Mesenchymal stem cell (in vitro differentiated cells and primary cell): ENCODE measurements around the gene SMURF1.

Experiments used
- DNase-seq: peaks from one replicate; pipeline ENCODE4 v3.0.0-alpha.2; 2013
- H2AFZ ChIP-seq: one replicate; pipeline ENCODE4 v1.6.1; 2013; ENCODE audit warnings: low read depth, mild to moderate bottlenecking, control low read depth, inconsistent platforms, low read length, moderate library complexity
- H2AK5ac ChIP-seq: 2 replicates; pipeline ENCODE4 v1.6.1; 2013; ENCODE audit warnings: low read length, moderate library complexity, mild to moderate bottlenecking, inconsistent platforms; ENCODE audit not compliant: severe bottlenecking
- H2BK120ac ChIP-seq: one replicate; pipeline ENCODE4 v1.6.1; 2013; ENCODE audit warnings: low read depth, mild to moderate bottlenecking, inconsistent platforms, low read length, moderate library complexity
- H2BK12ac ChIP-seq, 2 experiments: one replicate each; pipeline ENCODE4 v1.6.1; 2013; ENCODE audit warnings: inconsistent platforms in 2 of 2, low read length in 2 of 2, mild to moderate bottlenecking in 2 of 2, moderate library complexity in 2 of 2, control low read depth in 1 of 2
- H2BK15ac ChIP-seq: one replicate; pipeline ENCODE4 v1.6.1; 2013; ENCODE audit warnings: mild to moderate bottlenecking, low read depth, inconsistent platforms; ENCODE audit not compliant: poor library complexity, severe bottlenecking
- H2BK5ac ChIP-seq: 2 replicates; pipeline ENCODE4 v1.6.1; 2013; ENCODE audit warnings: low read depth, mild to moderate bottlenecking, low read length, control low read depth, inconsistent platforms; ENCODE audit not compliant: poor library complexity, severe bottlenecking
- H3K14ac ChIP-seq, 2 experiments: one replicate each; pipeline ENCODE4 v1.6.1; 2013; ENCODE audit warnings: inconsistent platforms in 2 of 2, low read length in 2 of 2, control low read depth in 1 of 2, mild to moderate bottlenecking in 1 of 2, moderate library complexity in 1 of 2
- H3K18ac ChIP-seq, 2 experiments: one replicate each; pipeline ENCODE4 v1.6.1; 2013; ENCODE audit warnings: inconsistent platforms in 2 of 2, low read length in 2 of 2, control low read depth in 1 of 2, low read depth in 1 of 2, mild to moderate bottlenecking in 1 of 2
- H3K23ac ChIP-seq, 2 experiments: one replicate each; pipeline ENCODE4 v1.6.1; 2013; ENCODE audit warnings: inconsistent platforms in 2 of 2, low read length in 2 of 2, mild to moderate bottlenecking in 2 of 2, moderate library complexity in 2 of 2, control low read depth in 1 of 2
- H3K27ac ChIP-seq: 2 replicates; pipeline ENCODE4 v1.5.1; 2013; ENCODE audit warnings: mild to moderate bottlenecking, moderate library complexity, low read length, control low read depth, inconsistent platforms; ENCODE audit not compliant: poor library complexity, severe bottlenecking
- H3K27me3 ChIP-seq, 2 experiments: 2 replicates each; pipeline versions ENCODE4 v1.6.1 to v1.7.0; 2013; ENCODE audit warnings: low read length in 2 of 2, mild to moderate bottlenecking in 2 of 2, moderate library complexity in 2 of 2, control low read depth in 1 of 2, inconsistent platforms in 1 of 2; ENCODE audit not compliant: control insufficient read depth in 1 of 2, insufficient read depth in 1 of 2
- H3K36me3 ChIP-seq, 2 experiments: 2 replicates each; pipeline versions ENCODE4 v1.6.1 to v1.7.0; 2013; ENCODE audit warnings: low read length in 2 of 2, control low read depth in 1 of 2, inconsistent platforms in 1 of 2, low read depth in 1 of 2, mild to moderate bottlenecking in 1 of 2; ENCODE audit not compliant: insufficient read depth in 2 of 2, control insufficient read depth in 1 of 2
- H3K4ac ChIP-seq, 2 experiments: one replicate each; pipeline ENCODE4 v1.6.1; 2013; ENCODE audit warnings: inconsistent platforms in 2 of 2, low read length in 2 of 2, mild to moderate bottlenecking in 2 of 2, moderate library complexity in 2 of 2, control low read depth in 1 of 2, low read depth in 1 of 2
- H3K4me1 ChIP-seq: 2 replicates; pipeline ENCODE4 v1.6.1; 2013; ENCODE audit warnings: low read depth, low read length, control low read depth; ENCODE audit not compliant: control insufficient read depth, insufficient read depth
- H3K4me2 ChIP-seq: 2 replicates; pipeline ENCODE4 v1.6.1; 2013; ENCODE audit warnings: low read length, mild to moderate bottlenecking, inconsistent platforms; ENCODE audit not compliant: poor library complexity, severe bottlenecking
- H3K4me3 ChIP-seq, 2 experiments: 2 replicates each; pipeline versions ENCODE4 v1.5.1 to v1.7.0; 2013; ENCODE audit warnings: low read length in 2 of 2, mild to moderate bottlenecking in 2 of 2, control low read depth in 1 of 2, low read depth in 1 of 2; ENCODE audit not compliant: insufficient read depth in 1 of 2
- H3K79me1 ChIP-seq: replicated peaks from 2 replicates; pipeline ENCODE4 v1.6.1; 2013; ENCODE audit warnings: mild to moderate bottlenecking, control low read depth, low read length, inconsistent platforms; ENCODE audit not compliant: poor library complexity, severe bottlenecking
- H3K9ac ChIP-seq: 2 replicates; pipeline ENCODE4 v1.7.0; 2013; ENCODE audit warnings: mild to moderate bottlenecking, low read length, moderate library complexity
- H3K9me3 ChIP-seq: 2 replicates; pipeline ENCODE4 v1.7.0; 2013; ENCODE audit warnings: mild to moderate bottlenecking, low read length; ENCODE audit not compliant: control insufficient read depth
- H4K8ac ChIP-seq: one replicate; pipeline ENCODE4 v1.6.1; 2013; ENCODE audit warnings: inconsistent platforms, mild to moderate bottlenecking, low read length, moderate library complexity
- H4K91ac ChIP-seq: one replicate; pipeline ENCODE4 v1.6.1; 2013; ENCODE audit warnings: mild to moderate bottlenecking, low read length, inconsistent platforms
- WGBS: methylation state at CpG from one replicate; pipeline ENCODE4 v1.1.7; 2013; ENCODE audit warnings: mixed read lengths; 5-methylcytosine and 5-hydroxymethylcytosine counted together

Gene SMURF1

GRCh38 chr7:99095698-99096097, 48.2 kb downstream of the SMURF1 start:
- Histone ChIP-seq H3K9me3 (no peaks in the 10 kb centered on the region), H3K4me3 (no peak overlapping the region), H4K8ac (no peak overlapping the region), H3K4me2 (no peak overlapping the region), H3K36me3 (no peaks in the 10 kb centered on the region), H3K9ac (no peak overlapping the region), H3K27ac (no peak overlapping the region), H3K27me3 (no peaks in the 10 kb centered on the region), H3K23ac (no peak overlapping the region), H3K4ac (no peak overlapping the region), H4K91ac (no peak overlapping the region), H3K79me1 (peaks cover 13% of the 10 kb centered on the region), H2BK12ac (no peak overlapping the region), H2AK5ac (no peak overlapping the region), H2BK120ac (no peak overlapping the region), H3K4me1 (peaks cover 5% of the 10 kb centered on the region), H2BK5ac (no peak overlapping the region), H3K18ac (no peak overlapping the region), H2AFZ (no peak overlapping the region), H2BK15ac (no peak overlapping the region), H3K14ac (no peak overlapping the region)
- DNase-seq, result peak; percentile 30
- 55% methylated on average over 2 of the region's 3 CpGs for WGBS

- Histone ChIP-seq H2AK5ac (no peak overlapping the region), H3K4me3 (no peak overlapping the region), H3K14ac (no peak overlapping the region), H3K36me3 (no peaks in the 10 kb centered on the region), H4K8ac (no peak overlapping the region), H3K4me1 (peaks cover 6% of the 10 kb centered on the region), H3K23ac (no peak overlapping the region), H3K4me2 (no peak overlapping the region), H3K79me1 (peaks cover 12% of the 10 kb centered on the region), H2BK5ac (no peak overlapping the region), H3K18ac (no peak overlapping the region), H3K9me3 (no peaks in the 10 kb centered on the region), H2BK12ac (no peak overlapping the region), H2AFZ (no peak overlapping the region), H3K9ac (no peak overlapping the region), H2BK15ac (no peak overlapping the region), H3K27me3 (no peaks in the 10 kb centered on the region), H4K91ac (no peak overlapping the region), H3K27ac (no peak overlapping the region), H2BK120ac (no peak overlapping the region), H3K4ac (no peak overlapping the region)
- DNase-seq, result no peak
These were observed 49.5 kb downstream of the SMURF1 start for GRCh38 chr7:99094401-99094800.

GRCh38 chr7:99092064-99092720, 51.7 kb downstream of the SMURF1 start:
- H2BK5ac ChIP-seq, result no peak overlapping the region
- H2BK120ac ChIP-seq, result no peak overlapping the region
- H3K79me1 ChIP-seq, result peaks cover 10% of the 10 kb centered on the region
- H2AFZ ChIP-seq, result no peak overlapping the region
- peaks cover 4% of the 10 kb centered on the region for H3K4me1 ChIP-seq
- no peak overlapping the region for H3K23ac ChIP-seq
- 86% methylated on average over 10 of the region's 11 CpGs for WGBS
- H2BK15ac ChIP-seq, result no peak overlapping the region
- no peak overlapping the region for H2AK5ac ChIP-seq
- no peaks in the 10 kb centered on the region for H3K9me3 ChIP-seq
- no peak overlapping the region for H3K14ac ChIP-seq
- H4K91ac ChIP-seq, result no peak overlapping the region
- H3K18ac ChIP-seq, result no peak overlapping the region
- no peak overlapping the region for H3K4me2 ChIP-seq
- no peak overlapping the region for H4K8ac ChIP-seq
- H2BK12ac ChIP-seq, result no peak overlapping the region
- no peak overlapping the region for H3K4me3 ChIP-seq
- H3K27ac ChIP-seq, result no peak overlapping the region
- no peak overlapping the region for H3K4ac ChIP-seq
- DNase-seq, result no peak
- H3K9ac ChIP-seq, result no peak overlapping the region
- H3K36me3 ChIP-seq, result no peaks in the 10 kb centered on the region
- H3K27me3 ChIP-seq, result no peaks in the 10 kb centered on the region

- Histone ChIP-seq H3K9ac (no peak overlapping the region), H2BK12ac (no peak overlapping the region), H4K8ac (no peak overlapping the region), H2AFZ (no peak overlapping the region), H3K4ac (no peak overlapping the region), H3K23ac (no peak overlapping the region), H3K9me3 (peaks cover 3% of the 10 kb centered on the region), H4K91ac (no peak overlapping the region), H3K4me1 (peaks cover 4% of the 10 kb centered on the region), H3K14ac (no peak overlapping the region), H3K27ac (no peak overlapping the region), H2BK120ac (no peak overlapping the region), H3K18ac (no peak overlapping the region), H3K4me3 (no peak overlapping the region), H3K4me2 (no peak overlapping the region), H3K36me3 (peaks cover 0 to 6% of the 10 kb centered on the region in 2 experiments), H3K27me3 (no peaks in the 10 kb centered on the region), H2BK15ac (no peak overlapping the region), H3K79me1 (peaks cover 11% of the 10 kb centered on the region), H2AK5ac (no peak overlapping the region), H2BK5ac (no peak overlapping the region)
- WGBS, result 96% methylated on average over 5 of the region's 6 CpGs
- DNase-seq, result peak; percentile 33
These were observed 53.0 kb downstream of the SMURF1 start for GRCh38 chr7:99090771-99091542.
